ENCODE results near the gene CCDC24. TPM values are rescaled to one million over a fixed set of nuclear protein-coding genes. Genes with fewer than 3 reads are reported as not detected.

Gene CCDC24
- total RNA-seq, 1 experiment from 2014 or later, result 5.2 TPM

GRCh38 chr1:43947061-43947873, 44.1 kb upstream of the CCDC24 start:
- no peaks in the 10 kb centered on the region for H3K36me3 ChIP-seq (ENCODE audit: control insufficient read depth, insufficient read depth, low read length)
- H3K4me3 ChIP-seq (ENCODE audit: low read depth, low read length), result peak overlapping the region; percentile 90
- H3K4me1 ChIP-seq, result no peaks in the 10 kb centered on the region
- no peak for TF ChIP-seq CTCF (IDR thresholded peaks at IDR 0.05; ENCODE audit: insufficient read depth in 1 of 2, low read depth in 1 of 2, low read length in 1 of 2, severe bottlenecking in 1 of 2, unreplicated experiment in 1 of 2)
- no peaks in the 10 kb centered on the region for H3K27me3 ChIP-seq (replicated peaks; ENCODE audit: control insufficient read depth, insufficient read depth, low read length)
- intact Hi-C loops (cut with micrococcal nuclease; ENCODE audit: unreplicated experiment), result no loop called here
- Mint-ChIP-seq H3K27me3 (ENCODE audit: insufficient read depth, unreplicated experiment) (no peaks in the 10 kb centered on the region), H3K36me3 (ENCODE audit: insufficient read depth, unreplicated experiment) (peaks cover 6% of the 10 kb centered on the region), H3K9me3 (ENCODE audit: unreplicated experiment) (no peaks in the 10 kb centered on the region), H3K4me3 (ENCODE audit: unreplicated experiment) (peak overlapping the region; percentile 80), H3K4me1 (ENCODE audit: low read depth, unreplicated experiment) (no peaks in the 10 kb centered on the region), H3K27ac (ENCODE audit: unreplicated experiment) (peak overlapping the region; percentile 58)
- ChIA-PET CTCF (interaction anchor here (0.6 to 2.4 kb wide), 5 partner anchors 12 to 184 kb away, joined by 3 to 12 read pairs (median 3); no protein-coding TSS in a partner anchor), POLR2A (interaction anchor here (1.1 kb wide), 1 partner anchor 23 kb away, joined by 4 read pairs; the partner anchor contains the start of gene DPH2)
- BruUV-seq (replicated peaks), result TSS peak; percentile 42
- no peak for DNase-seq
- no peaks in the 10 kb centered on the region for H3K9me3 ChIP-seq

GRCh38 chr1:43947874-43948437, 43.4 kb upstream of the CCDC24 start:
- H3K4me3 ChIP-seq (ENCODE audit: low read depth, low read length), result peak overlapping the region; percentile 90
- Mint-ChIP-seq H3K36me3 (ENCODE audit: insufficient read depth, unreplicated experiment) (peaks cover 6% of the 10 kb centered on the region), H3K4me1 (ENCODE audit: low read depth, unreplicated experiment) (no peaks in the 10 kb centered on the region), H3K4me3 (ENCODE audit: unreplicated experiment) (peak overlapping the region; percentile 80), H3K27ac (ENCODE audit: unreplicated experiment) (no peak overlapping the region), H3K27me3 (ENCODE audit: insufficient read depth, unreplicated experiment) (no peaks in the 10 kb centered on the region), H3K9me3 (ENCODE audit: unreplicated experiment) (no peaks in the 10 kb centered on the region)
- no peaks in the 10 kb centered on the region for H3K36me3 ChIP-seq (ENCODE audit: control insufficient read depth, insufficient read depth, low read length)
- no peaks in the 10 kb centered on the region for H3K9me3 ChIP-seq
- intact Hi-C loops (cut with micrococcal nuclease; ENCODE audit: unreplicated experiment), result no loop called here
- H3K27me3 ChIP-seq (replicated peaks; ENCODE audit: control insufficient read depth, insufficient read depth, low read length), result no peaks in the 10 kb centered on the region
- no TSS peak for BruUV-seq (replicated peaks)
- no peak for TF ChIP-seq CTCF (IDR thresholded peaks at IDR 0.05; ENCODE audit: insufficient read depth in 1 of 2, low read depth in 1 of 2, low read length in 1 of 2, severe bottlenecking in 1 of 2, unreplicated experiment in 1 of 2)
- CTCF ChIA-PET, result interaction anchor here (1.2 kb wide), 1 partner anchor 44 kb away, joined by 3 read pairs; no protein-coding TSS in a partner anchor
- no peaks in the 10 kb centered on the region for H3K4me1 ChIP-seq
- no peak for DNase-seq
- POLR2A ChIA-PET, result interaction anchor here (1.1 kb wide), 1 partner anchor 22 kb away, joined by 4 read pairs; the partner anchor contains the start of gene DPH2

GRCh38 chr1:43949678-43950077, 41.7 kb upstream of the CCDC24 start:
- no peaks in the 10 kb centered on the region for H3K36me3 ChIP-seq (ENCODE audit: control insufficient read depth, insufficient read depth, low read length)
- H3K9me3 Mint-ChIP-seq (ENCODE audit: unreplicated experiment), result no peaks in the 10 kb centered on the region
- ChIA-PET POLR2A (no interaction called here), CTCF (no interaction called here)
- no peaks in the 10 kb centered on the region for H3K4me1 ChIP-seq
- H3K27ac Mint-ChIP-seq (ENCODE audit: unreplicated experiment), result no peak overlapping the region
- no peak for DNase-seq
- no peak overlapping the region for H3K4me3 Mint-ChIP-seq (ENCODE audit: unreplicated experiment)
- H3K4me1 Mint-ChIP-seq (ENCODE audit: low read depth, unreplicated experiment), result no peaks in the 10 kb centered on the region
- H3K27me3 ChIP-seq (replicated peaks; ENCODE audit: control insufficient read depth, insufficient read depth, low read length), result no peaks in the 10 kb centered on the region
- no peaks in the 10 kb centered on the region for H3K27me3 Mint-ChIP-seq (ENCODE audit: insufficient read depth, unreplicated experiment)
- TF ChIP-seq CTCF (IDR thresholded peaks at IDR 0.05; ENCODE audit: insufficient read depth in 1 of 2, low read depth in 1 of 2, low read length in 1 of 2, severe bottlenecking in 1 of 2, unreplicated experiment in 1 of 2), result no peak
- H3K4me3 ChIP-seq (ENCODE audit: low read depth, low read length), result no peak overlapping the region
- BruUV-seq (replicated peaks), result no TSS peak
- H3K9me3 ChIP-seq, result no peaks in the 10 kb centered on the region
- intact Hi-C loops (cut with micrococcal nuclease; ENCODE audit: unreplicated experiment), result no loop called here
- peaks cover 6% of the 10 kb centered on the region for H3K36me3 Mint-ChIP-seq (ENCODE audit: insufficient read depth, unreplicated experiment)

Measured in Caco-2 (cell line).